GM12801 (cell line): ENCODE results near the gene PRR3.

Source experiments
- CTCF ChIP-seq: IDR thresholded peaks from one replicate; pipeline ENCODE4 v1.5.1; 2011; ENCODE audit warnings: control low read depth; ENCODE audit not compliant: insufficient read length; ENCODE audit errors: extremely low read depth

PRR3 gene

GRCh38 chr6:30542404-30542725 lies 14.7 kb upstream of the PRR3 start:
- TF ChIP-seq CTCF: no peak

GRCh38 chr6:30542915-30543314 lies 14.2 kb upstream of the PRR3 start:
- TF ChIP-seq CTCF: no peak

- TF ChIP-seq CTCF: no peak
Measured at GRCh38 chr6:30543821-30544220, 13.3 kb upstream of the PRR3 start.

GRCh38 chr6:30544666-30545272 lies 12.3 kb upstream of the PRR3 start:
- TF ChIP-seq CTCF: peak; percentile 58

GRCh38 chr6:30547454-30547853 lies 9.6 kb upstream of the PRR3 start:
- TF ChIP-seq CTCF: no peak

- TF ChIP-seq CTCF: no peak
Measured at GRCh38 chr6:30548375-30548774, 8.7 kb upstream of the PRR3 start.

GRCh38 chr6:30554404-30554803 lies 2.7 kb upstream of the PRR3 start:
- TF ChIP-seq CTCF: no peak
